ENCODE results near the gene IGF2BP2. TPM values are rescaled to one million over a fixed set of nuclear protein-coding genes. Genes with fewer than 3 reads are reported as not detected.
"Not testable (repeated sequence)": the region's sequence is repeated elsewhere in the genome, so short reads cannot be mapped to it uniquely, and the experiment has no call there.

Gene IGF2BP2
- total and polyA plus RNA-seq, 4 donors: 7.8 to 92.6 (median 11.8) TPM

DNA sequence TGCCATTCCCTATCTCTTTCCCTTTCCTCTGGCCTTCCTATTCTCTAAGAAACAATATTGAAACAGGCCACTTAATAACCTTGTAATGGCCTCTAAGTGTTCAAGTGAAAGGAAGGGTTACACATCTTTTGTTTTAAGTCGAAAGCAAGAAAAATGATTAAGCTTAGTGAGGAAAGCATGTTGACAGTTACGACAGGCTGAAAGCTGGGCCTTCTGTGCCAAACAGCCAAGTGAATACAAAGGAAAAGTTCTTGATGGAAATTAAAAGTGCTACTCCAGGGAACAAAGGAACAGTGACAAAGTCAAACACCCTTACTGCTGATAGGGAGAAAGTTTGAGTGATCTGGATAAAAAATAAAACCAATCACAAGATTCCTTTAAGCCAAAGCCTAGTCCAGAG is 184.5 kb downstream of the IGF2BP2 start:
- Histone ChIP-seq H3K27me3 (ENCODE audit: control insufficient read depth in 3 of 3, insufficient read depth in 3 of 3, low read length in 2 of 3) (no peaks in the 10 kb centered on the region), H3K4me3 (no peak overlapping the region), H3K9me3 (ENCODE audit: control insufficient read depth in 4 of 4, insufficient read depth in 3 of 4, low read length in 3 of 4) (no peaks in the 10 kb centered on the region), H3K27ac (ENCODE audit: low read depth in 1 of 2, low read length in 1 of 2) (no peak overlapping the region), H3K9ac (ENCODE audit: insufficient read depth in 1 of 2, low read length in 2 of 2) (no peak overlapping the region), H3K4me1 (ENCODE audit: control insufficient read depth in 5 of 5, insufficient read depth in 5 of 5, low read length in 5 of 5) (no peaks in the 10 kb centered on the region), H3K36me3 (ENCODE audit: control insufficient read depth in 4 of 4, insufficient read depth in 4 of 4, low read length in 4 of 4) (peaks cover 0 to 1% (median 0%) of the 10 kb centered on the region in 4 donors)
- no peak for DNase-seq
- ATAC-seq (ENCODE audit: insufficient read depth, low FRiP score): no peak
- TF ChIP-seq, protein P1, sequence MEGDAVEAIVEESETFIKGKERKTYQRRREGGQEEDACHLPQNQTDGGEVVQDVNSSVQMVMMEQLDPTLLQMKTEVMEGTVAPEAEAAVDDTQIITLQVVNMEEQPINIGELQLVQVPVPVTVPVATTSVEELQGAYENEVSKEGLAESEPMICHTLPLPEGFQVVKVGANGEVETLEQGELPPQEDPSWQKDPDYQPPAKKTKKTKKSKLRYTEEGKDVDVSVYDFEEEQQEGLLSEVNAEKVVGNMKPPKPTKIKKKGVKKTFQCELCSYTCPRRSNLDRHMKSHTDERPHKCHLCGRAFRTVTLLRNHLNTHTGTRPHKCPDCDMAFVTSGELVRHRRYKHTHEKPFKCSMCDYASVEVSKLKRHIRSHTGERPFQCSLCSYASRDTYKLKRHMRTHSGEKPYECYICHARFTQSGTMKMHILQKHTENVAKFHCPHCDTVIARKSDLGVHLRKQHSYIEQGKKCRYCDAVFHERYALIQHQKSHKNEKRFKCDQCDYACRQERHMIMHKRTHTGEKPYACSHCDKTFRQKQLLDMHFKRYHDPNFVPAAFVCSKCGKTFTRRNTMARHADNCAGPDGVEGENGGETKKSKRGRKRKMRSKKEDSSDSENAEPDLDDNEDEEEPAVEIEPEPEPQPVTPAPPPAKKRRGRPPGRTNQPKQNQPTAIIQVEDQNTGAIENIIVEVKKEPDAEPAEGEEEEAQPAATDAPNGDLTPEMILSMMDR (IDR thresholded peaks at IDR 0.05; ENCODE audit: control extremely low read depth, extremely low read depth): no peak
- 67 to 84% methylated on average over 2 of the region's 2 CpGs for WGBS, 2 donors

DNA sequence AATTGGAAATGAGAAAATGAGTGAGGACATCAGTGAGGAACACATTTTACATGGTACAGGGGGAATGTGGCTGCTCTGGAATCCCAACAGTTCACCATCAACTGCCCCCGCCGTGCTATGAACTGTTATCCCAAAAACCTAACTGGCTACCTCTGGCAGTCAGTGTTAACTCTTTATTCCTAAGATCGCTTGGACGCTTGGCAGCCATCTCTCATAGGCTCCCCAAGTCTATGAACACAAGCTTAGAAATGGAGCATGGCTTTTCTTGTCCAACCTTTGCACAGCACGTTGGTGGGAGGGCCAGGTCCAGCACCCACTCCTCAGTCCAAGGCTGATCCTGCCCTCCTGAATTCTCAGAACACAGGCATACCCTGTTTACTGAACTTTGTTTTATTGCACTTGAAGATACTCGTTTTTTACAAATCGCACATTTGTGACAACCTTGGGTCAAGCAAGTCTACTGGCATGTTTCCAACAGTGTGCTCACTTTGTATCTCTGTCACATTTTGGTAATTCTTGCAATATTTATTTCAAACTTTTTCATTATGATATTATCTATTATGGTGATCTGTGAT is 185.1 kb downstream of the IGF2BP2 start:
- 80 to 86% methylated on average over 7 of the region's 7 CpGs for WGBS, 2 donors
- Histone ChIP-seq H3K27me3 (ENCODE audit: control insufficient read depth in 3 of 3, insufficient read depth in 3 of 3, low read length in 2 of 3) (no peaks in the 10 kb centered on the region), H3K4me1 (ENCODE audit: control insufficient read depth in 5 of 5, insufficient read depth in 5 of 5, low read length in 5 of 5) (no peaks in the 10 kb centered on the region), H3K9ac (ENCODE audit: insufficient read depth in 1 of 2, low read length in 2 of 2) (no peak overlapping the region), H3K4me3 (no peak overlapping the region), H3K36me3 (ENCODE audit: control insufficient read depth in 4 of 4, insufficient read depth in 4 of 4, low read length in 4 of 4) (peaks cover 0 to 1% (median 0%) of the 10 kb centered on the region in 4 donors), H3K27ac (ENCODE audit: low read depth in 1 of 2, low read length in 1 of 2) (no peak overlapping the region), H3K9me3 (ENCODE audit: control insufficient read depth in 4 of 4, insufficient read depth in 3 of 4, low read length in 3 of 4) (no peaks in the 10 kb centered on the region)
- DNase-seq (no peak), ATAC-seq (ENCODE audit: insufficient read depth, low FRiP score) (no peak)
- TF ChIP-seq, protein P1 (IDR thresholded peaks at IDR 0.05; ENCODE audit: control extremely low read depth, extremely low read depth): no peak

DNA sequence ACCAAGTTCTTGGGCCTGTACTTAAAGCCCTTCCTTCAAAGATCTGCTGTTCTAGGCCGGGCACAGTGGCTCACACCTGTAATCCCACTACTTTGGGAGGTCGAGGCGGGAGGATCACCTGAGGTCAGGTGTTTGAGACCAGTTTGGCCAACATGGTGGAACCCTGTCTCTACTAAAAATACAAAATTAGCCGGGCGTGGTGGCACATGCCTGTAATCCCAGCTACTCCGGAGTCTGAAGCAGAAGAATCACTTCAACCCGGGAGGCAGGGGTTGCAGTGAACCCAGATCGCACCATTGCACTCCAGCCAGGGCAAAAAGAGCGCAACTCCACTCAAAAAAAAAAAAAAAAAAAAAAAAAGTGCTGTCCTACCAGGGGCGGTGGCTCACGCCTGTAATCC is 186.2 kb downstream of the IGF2BP2 start:
- not testable (repeated sequence) for H3K4me1 ChIP-seq (ENCODE audit: control insufficient read depth in 5 of 5, insufficient read depth in 5 of 5, low read length in 5 of 5); DNase-seq; H3K9ac ChIP-seq (ENCODE audit: insufficient read depth in 1 of 2, low read length in 2 of 2); ATAC-seq (ENCODE audit: insufficient read depth, low FRiP score); H3K4me3 ChIP-seq; H3K27ac ChIP-seq (ENCODE audit: low read depth in 1 of 2, low read length in 1 of 2); H3K36me3 ChIP-seq (ENCODE audit: control insufficient read depth in 4 of 4, insufficient read depth in 4 of 4, low read length in 4 of 4); H3K9me3 ChIP-seq (ENCODE audit: control insufficient read depth in 4 of 4, insufficient read depth in 3 of 4, low read length in 3 of 4); H3K27me3 ChIP-seq (ENCODE audit: control insufficient read depth in 3 of 3, insufficient read depth in 3 of 3, low read length in 2 of 3)
- 97% methylated on average over 11 of the region's 11 CpGs for WGBS, 2 donors

DNA sequence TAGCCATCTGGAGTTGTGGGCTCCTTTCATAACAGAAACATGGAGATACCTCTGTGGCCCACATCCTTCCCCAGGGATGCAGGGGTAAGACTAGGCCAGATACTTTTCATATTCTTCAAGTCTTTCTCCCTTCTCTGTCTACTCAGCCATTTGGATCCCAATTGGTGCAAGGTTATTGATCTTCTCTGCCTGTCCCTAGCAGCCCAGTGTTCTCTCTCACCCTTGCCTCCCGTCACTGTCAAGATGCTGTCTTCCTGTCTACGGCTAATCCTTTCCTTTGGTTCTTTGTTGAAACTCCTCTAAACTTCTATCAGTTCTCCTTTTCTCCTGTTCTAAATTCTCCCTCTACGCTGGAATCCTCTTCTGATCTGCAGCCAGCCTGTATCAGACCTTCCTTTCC is 187.5 kb downstream of the IGF2BP2 start:
- H3K4me3 ChIP-seq: no peak overlapping the region
- no peaks in the 10 kb centered on the region for H3K4me1 ChIP-seq (ENCODE audit: control insufficient read depth in 5 of 5, insufficient read depth in 5 of 5, low read length in 5 of 5)
- H3K27ac ChIP-seq (ENCODE audit: low read depth in 1 of 2, low read length in 1 of 2): no peak overlapping the region
- ATAC-seq (ENCODE audit: insufficient read depth, low FRiP score) (no peak), DNase-seq (no peak)
- TF ChIP-seq, protein P1 (IDR thresholded peaks at IDR 0.05; ENCODE audit: control extremely low read depth, extremely low read depth): no peak
- 52 to 67% methylated on average over 3 of the region's 3 CpGs for WGBS, 2 donors
- H3K9me3 ChIP-seq (ENCODE audit: control insufficient read depth in 4 of 4, insufficient read depth in 3 of 4, low read length in 3 of 4): no peaks in the 10 kb centered on the region
- no peak overlapping the region for H3K9ac ChIP-seq (ENCODE audit: insufficient read depth in 1 of 2, low read length in 2 of 2)
- H3K27me3 ChIP-seq (ENCODE audit: control insufficient read depth in 3 of 3, insufficient read depth in 3 of 3, low read length in 2 of 3): no peaks in the 10 kb centered on the region
- no peaks in the 10 kb centered on the region for H3K36me3 ChIP-seq (ENCODE audit: control insufficient read depth in 4 of 4, insufficient read depth in 4 of 4, low read length in 4 of 4)
